Measurements from ENCODE around the gene UBE2Q1.

DNA sequence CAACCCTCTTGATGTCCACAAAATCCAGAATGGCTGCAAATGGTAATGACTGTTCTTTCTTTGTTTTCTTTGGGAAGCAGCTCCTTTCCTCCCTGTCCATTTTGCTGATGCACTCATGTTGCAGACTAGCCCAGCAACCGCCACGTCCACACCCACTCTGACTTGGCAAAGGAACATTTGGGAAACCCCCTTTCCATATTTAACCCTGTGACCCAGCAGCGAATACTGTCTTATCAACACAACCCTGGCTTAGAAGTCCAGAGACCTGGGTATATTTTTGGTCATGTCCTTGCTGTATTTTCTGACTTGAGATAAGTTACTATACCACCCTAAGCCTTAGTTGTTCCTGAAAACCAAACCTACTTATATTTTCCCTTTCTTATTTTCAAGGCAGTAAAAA, 38.1 kb downstream of the UBE2Q1 start:
- TF ChIP-seq, protein P1, sequence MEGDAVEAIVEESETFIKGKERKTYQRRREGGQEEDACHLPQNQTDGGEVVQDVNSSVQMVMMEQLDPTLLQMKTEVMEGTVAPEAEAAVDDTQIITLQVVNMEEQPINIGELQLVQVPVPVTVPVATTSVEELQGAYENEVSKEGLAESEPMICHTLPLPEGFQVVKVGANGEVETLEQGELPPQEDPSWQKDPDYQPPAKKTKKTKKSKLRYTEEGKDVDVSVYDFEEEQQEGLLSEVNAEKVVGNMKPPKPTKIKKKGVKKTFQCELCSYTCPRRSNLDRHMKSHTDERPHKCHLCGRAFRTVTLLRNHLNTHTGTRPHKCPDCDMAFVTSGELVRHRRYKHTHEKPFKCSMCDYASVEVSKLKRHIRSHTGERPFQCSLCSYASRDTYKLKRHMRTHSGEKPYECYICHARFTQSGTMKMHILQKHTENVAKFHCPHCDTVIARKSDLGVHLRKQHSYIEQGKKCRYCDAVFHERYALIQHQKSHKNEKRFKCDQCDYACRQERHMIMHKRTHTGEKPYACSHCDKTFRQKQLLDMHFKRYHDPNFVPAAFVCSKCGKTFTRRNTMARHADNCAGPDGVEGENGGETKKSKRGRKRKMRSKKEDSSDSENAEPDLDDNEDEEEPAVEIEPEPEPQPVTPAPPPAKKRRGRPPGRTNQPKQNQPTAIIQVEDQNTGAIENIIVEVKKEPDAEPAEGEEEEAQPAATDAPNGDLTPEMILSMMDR (IDR thresholded peaks at IDR 0.05), result no peak
- TF ChIP-seq POLR2A (IDR thresholded peaks at IDR 0.05), result no peak
- TF ChIP-seq EP300 (IDR thresholded peaks at IDR 0.05), result no peak
